ENCODE data around the gene GRID1.

GRID1 gene

DNA sequence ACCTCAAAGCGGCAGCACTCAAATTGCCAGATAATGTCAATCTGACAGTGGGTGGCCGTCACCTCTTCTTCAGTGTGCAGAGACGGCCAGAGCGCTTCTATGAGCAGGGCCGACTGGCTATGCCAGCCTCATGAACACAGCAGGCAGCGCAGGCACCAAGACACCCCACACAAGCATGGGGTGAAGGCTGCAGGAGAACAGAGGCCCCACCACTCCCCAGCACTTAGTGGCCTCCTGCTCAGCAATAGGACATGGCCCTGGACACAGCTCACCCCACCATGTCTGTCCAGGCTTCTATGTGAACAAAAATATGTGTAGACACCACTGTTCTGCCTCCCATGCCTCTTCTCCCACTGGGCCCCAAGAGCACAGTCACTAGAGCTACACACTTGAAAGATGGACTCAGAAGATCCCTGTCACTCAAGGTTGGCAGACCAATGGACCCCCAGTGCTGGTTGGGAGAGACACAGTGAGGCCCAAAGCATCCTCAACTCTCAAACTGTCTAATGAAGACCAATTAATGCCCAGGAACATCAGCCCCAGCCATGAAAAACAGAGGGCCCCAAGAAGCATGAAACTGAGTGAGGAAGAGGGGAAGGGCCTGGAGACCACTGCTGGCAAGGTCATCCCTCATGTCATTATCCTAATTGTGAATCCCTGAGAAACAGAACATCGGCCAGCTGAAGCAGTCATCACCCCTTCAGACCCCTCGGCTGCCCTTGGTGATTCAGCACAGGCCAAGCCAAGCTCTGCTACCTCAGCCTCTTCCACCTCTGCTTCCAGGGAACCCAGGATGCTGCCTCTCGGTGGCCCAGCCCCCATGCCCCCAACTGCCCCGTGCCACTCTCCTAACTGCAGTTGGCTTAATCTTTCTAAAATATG lies 77.7 kb downstream of the GRID1 start:
- DNase-seq, result no peak

- DNase-seq, result no peak
Measured at GRCh38 chr10:86287966-86288579, 78.5 kb downstream of the GRID1 start.

GRCh38 chr10:86287110-86287793 lies 79.3 kb downstream of the GRID1 start:
- DNase-seq, result no peak

GRCh38 chr10:86286236-86287109 lies 80.1 kb downstream of the GRID1 start:
- DNase-seq, result no peak

DNA sequence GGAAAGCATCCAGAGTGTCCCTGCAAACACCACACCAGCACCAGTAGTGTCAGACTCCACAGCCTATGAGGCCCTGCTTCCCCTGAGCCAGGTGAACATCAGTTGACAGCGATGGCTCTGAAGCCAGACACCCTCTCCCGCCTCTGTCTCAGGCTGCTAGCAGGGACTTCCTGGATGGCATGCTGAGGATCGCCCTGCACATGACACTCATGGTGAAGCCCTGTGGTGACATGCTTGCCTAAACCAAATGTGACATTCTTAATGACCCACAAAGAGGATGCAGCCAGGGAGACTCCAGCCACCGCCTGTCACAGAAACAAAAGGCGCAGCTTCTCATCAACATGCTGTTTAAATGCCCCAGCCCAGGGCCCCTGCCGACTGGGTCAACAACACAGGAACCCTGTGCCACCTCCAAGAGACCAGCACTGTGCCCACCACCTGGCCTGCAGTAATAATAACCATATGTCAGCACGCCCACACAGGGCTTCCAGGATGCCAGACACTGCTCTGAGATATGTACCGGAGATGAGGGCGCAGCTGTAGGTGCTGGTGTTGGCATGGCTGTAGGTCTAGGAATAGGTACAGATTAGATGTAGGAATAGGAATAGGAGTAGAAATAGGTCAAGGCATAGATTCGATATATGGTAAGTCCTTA lies 81.3 kb downstream of the GRID1 start:
- DNase-seq, result no peak

DNA sequence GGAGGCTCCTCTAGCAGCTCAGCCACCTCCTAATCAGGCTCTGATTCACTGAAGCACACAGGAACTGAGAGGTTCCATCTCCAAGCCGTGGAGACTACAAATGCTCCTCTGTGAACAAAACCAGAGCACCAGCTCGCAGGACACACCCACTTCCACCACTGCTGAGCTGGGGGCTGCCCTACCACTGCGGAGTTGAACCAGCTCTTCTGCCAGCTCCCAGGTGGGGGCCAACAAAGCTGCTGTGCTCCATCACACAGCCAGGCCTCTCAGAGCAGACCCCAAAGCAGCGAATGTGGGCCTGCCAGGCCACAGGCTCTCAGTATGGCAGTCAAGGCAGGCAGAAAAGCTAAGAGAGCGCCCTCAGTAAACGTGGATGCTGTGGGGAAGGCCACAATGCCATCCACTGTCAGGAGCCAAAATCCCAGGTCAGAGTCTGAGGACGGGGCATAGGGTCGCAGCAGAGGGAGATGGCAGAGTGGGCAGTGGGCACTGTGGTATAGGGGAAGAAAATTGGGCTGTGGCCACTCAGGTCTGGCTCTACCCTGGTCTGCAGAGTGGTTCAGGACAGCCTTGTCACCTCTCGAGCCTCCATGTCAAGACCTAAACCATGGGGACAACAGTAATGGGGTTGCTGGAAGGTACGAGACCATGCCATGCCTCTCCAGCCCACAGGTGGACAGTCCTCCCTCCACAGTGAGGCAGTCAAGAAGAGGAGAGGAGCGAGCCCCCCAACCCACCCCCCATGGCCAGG lies 82.1 kb downstream of the GRID1 start:
- no peak for DNase-seq

GRCh38 chr10:86283466-86284287 lies 82.9 kb downstream of the GRID1 start:
- no peak for DNase-seq

GRCh38 chr10:86282664-86283465 lies 83.7 kb downstream of the GRID1 start:
- DNase-seq, result no peak

- DNase-seq, result no peak
Measured at GRCh38 chr10:86281396-86281795, 85.2 kb downstream of the GRID1 start.

DNA sequence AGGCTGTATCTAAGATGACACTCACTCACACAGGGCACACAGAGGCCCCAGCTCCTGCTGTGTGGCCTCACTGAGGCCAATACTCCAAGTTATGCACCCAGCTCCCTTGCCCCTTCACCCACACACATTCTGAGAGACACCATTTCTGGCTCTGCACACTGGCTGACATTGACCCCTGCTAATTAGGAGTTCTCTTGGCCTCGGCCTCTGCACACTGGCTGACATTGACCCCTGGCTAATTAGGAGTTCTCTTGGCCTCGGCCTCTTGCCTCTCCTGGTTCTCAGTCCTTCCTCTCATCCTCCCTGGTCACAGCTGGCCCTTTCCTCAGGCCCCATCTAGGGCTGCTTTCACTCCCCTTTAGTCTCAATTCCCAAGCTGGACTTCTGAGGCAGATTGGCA lies 97.3 kb downstream of the GRID1 start:
- no peak for DNase-seq

DNA sequence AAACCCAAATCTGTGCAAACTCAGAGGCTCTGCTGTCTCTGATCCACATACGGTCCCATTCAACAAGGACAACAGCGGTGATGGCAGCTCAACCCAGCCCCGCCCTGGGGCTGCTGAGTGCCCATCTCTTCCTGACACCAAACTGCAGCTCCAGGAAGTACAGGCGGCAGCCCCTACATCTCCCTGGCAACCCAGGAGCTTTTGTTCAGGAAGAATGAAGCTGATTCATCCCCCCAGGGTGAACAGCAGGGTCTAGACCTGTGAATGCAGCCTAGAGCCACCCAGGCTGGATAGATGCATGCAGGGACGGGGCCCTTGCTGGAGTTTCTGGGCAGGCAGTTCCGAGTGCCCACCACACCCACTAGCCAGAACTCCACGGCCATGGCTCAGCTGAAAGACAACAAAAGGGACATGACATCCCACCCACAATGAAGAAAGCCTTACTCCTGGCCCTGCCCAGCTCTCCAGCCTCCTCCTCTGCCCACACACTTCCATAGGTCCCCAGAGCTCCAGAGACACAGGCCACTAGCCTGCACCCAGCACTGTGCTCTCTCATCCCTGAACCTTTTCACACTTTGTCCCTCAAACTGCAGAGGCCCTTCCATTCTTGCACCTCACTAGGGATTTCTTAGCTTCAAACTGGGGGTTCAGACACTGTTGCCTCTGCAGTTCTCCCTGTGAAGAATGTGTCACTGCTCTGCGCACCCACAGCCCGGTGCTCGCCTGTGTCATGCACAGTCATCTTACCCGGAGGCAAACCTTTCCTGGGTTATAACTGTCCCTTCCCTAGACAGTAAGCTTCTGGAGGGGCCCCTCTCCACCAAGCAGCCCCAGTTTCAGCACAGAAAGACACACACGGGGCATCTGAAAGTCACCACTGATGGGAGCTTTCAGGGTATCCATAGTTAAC lies 99.1 kb downstream of the GRID1 start:
- no peak for DNase-seq

GRCh38 chr10:86266446-86267242 lies 100.0 kb downstream of the GRID1 start:
- DNase-seq, result no peak

- no peak for DNase-seq
Measured at GRCh38 chr10:86265895-86266259, 100.7 kb downstream of the GRID1 start.

GRCh38 chr10:86265236-86265894 lies 101.2 kb downstream of the GRID1 start:
- DNase-seq, result no peak

DNA sequence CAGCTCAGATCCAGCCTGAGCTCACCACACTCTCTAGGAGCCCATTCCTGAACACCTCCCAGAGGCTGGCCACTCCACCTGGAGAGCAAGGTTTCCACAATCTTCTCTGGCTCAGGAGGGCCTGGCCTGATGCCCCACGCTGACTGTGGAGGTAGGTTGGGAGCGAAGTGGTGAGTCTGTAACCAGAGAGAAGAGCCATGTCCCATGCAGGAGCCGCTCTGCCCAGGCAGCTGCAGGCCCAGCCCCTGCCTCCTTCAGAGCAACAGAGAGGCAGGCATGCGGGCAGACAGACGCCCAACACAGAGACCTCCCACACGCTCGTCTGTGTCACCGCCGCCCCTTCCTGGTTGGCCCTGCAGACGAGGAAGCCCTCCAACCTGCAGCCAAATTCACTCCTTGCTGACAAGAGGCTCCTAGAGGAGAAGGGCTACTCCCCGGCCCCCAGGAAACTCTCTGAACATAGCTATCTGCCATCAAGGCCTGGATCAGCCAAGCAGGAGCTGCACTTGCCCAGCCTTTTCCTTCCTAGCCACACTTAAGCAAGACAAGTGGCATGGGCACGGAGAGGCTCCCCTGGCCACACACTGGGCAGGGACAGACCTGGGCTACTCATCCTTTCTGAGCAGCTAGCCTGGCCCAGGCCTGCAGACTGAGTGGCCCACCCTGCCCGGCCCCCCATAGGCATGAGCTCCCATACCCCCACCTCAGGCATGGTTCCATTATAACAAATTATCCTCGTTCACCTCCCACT lies 101.9 kb downstream of the GRID1 start:
- DNase-seq, result no peak

DNA sequence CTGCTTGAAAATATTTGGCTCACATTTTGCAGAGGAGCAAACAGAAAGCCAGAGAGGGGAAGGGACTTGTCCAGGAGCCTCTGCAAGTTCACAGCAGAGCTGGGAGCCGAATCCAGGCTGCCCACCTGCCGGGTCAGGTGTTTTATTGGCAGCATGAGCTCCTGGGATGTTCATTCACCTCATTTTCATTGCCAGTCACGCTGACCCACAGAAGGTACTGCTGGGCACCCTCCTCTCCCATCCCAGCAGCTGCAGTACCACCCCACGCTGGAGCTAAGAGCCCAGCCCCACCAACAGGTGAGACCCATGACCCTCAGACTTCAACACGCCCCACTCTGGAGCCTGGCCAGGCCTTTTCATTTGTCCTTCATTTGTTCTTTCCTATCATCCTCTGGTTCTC lies 102.7 kb downstream of the GRID1 start:
- DNase-seq, result no peak

GRCh38 chr10:86263209-86263608 lies 103.4 kb downstream of the GRID1 start:
- no peak for DNase-seq
